ENCODE measurements around the gene KCNK3. TPM values are rescaled to one million over a fixed set of nuclear protein-coding genes. Genes with fewer than 3 reads are reported as not detected.
A peak's percentile ranks its signal among the peaks of the same experiment; 100 is the strongest.

Gene KCNK3
- total and polyA plus RNA-seq, 2 donors (not counting 3 experiments of a cell fraction or from before 2014, with no cell fraction given): not detected

DNA sequence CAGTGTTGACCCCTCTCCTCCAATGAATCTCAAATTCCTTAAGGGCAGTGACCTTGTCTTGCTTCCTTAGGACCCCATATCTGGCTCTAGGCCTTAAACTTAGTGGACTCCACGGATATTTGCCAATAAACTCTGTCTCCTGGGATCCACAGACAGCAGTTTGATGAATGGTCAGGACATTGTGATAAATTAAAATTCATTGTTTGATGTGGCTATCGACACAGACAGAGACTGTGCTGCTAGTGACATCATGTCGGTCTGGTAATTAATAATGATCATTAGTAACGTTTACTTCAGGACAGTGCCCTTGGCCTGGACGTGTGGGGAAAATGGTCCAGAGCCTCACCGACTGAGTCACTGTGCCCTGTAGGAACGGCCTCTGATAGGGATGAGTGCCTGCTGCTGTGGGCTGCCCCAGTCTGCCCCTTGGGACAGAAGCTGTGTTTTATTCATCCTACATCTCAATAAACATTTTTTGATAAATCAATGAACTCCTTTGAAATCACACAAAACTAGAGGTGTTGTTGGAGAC lies 66.3 kb downstream of the KCNK3 start:
- Histone ChIP-seq H3K4me2 (ENCODE audit: insufficient read depth, low read length) (peak overlapping the region; percentile 54), H3K4me1 (ENCODE audit: control insufficient read depth, extremely low read depth, insufficient read depth, low read length) (peaks cover 23% of the 10 kb centered on the region), H4K20me1 (replicated peaks; ENCODE audit: control insufficient read depth, extremely low read depth, insufficient read depth, low read length) (no peaks in the 10 kb centered on the region), H3K27ac (ENCODE audit: insufficient read depth, low read depth, low read length) (peak overlapping the region; percentile 98), H3K9me1 (replicated peaks; ENCODE audit: control insufficient read depth, extremely low read depth, insufficient read depth, low read length) (no peaks in the 10 kb centered on the region), H3K79me2 (ENCODE audit: control insufficient read depth, insufficient read depth, low read length) (no peaks in the 10 kb centered on the region), H3K27me3 (ENCODE audit: control insufficient read depth in 2 of 2, insufficient read depth in 2 of 2, low read length in 2 of 2) (no peaks in the 10 kb centered on the region), H3K4me3 (replicated peaks in 1 of 3; ENCODE audit: insufficient read depth in 1 of 3, low read depth in 1 of 3, low read length in 3 of 3) (no peak overlapping the region), H3K9ac (replicated peaks; ENCODE audit: extremely low read depth, insufficient read depth, low read length) (peak overlapping the region; percentile 79), H3K9me3 (replicated peaks; ENCODE audit: control insufficient read depth, insufficient read depth, low read length) (no peaks in the 10 kb centered on the region), H2AFZ (ENCODE audit: low read depth, low read length) (peak overlapping the region; percentile 74), H3K36me3 (ENCODE audit: control insufficient read depth in 2 of 2, extremely low read depth in 1 of 2, insufficient read depth in 2 of 2, low read length in 2 of 2) (no peaks in the 10 kb centered on the region)
- dilution Hi-C loops (cut with MboI; ENCODE audit: extremely low pct_ligation_motif_present, low sequenced_read_pairs): no loop called here
- CTCF ChIA-PET: interaction anchor here (0.5 kb wide), 1 partner anchor 20 kb away, joined by 3 read pairs; no protein-coding TSS in a partner anchor
- POLR2A ChIA-PET: no interaction called here
- DNase-seq (ENCODE audit: low read depth, low spot score): no peak
- intact Hi-C loops (cut with micrococcal nuclease): loop anchor here (1.0 to 5.0 kb wide), 2 partner anchors 26 to 262 kb away; no protein-coding TSS in a partner anchor
- TF ChIP-seq, protein P1, sequence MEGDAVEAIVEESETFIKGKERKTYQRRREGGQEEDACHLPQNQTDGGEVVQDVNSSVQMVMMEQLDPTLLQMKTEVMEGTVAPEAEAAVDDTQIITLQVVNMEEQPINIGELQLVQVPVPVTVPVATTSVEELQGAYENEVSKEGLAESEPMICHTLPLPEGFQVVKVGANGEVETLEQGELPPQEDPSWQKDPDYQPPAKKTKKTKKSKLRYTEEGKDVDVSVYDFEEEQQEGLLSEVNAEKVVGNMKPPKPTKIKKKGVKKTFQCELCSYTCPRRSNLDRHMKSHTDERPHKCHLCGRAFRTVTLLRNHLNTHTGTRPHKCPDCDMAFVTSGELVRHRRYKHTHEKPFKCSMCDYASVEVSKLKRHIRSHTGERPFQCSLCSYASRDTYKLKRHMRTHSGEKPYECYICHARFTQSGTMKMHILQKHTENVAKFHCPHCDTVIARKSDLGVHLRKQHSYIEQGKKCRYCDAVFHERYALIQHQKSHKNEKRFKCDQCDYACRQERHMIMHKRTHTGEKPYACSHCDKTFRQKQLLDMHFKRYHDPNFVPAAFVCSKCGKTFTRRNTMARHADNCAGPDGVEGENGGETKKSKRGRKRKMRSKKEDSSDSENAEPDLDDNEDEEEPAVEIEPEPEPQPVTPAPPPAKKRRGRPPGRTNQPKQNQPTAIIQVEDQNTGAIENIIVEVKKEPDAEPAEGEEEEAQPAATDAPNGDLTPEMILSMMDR (IDR thresholded peaks at IDR 0.05; ENCODE audit: extremely low read depth in 1 of 2, insufficient read depth in 1 of 2, low read depth in 1 of 2, low read length in 2 of 2): no peak
- no TSS peak for BruUV-seq (replicated peaks)
- peak; percentile 70 for FAIRE-seq

DNA sequence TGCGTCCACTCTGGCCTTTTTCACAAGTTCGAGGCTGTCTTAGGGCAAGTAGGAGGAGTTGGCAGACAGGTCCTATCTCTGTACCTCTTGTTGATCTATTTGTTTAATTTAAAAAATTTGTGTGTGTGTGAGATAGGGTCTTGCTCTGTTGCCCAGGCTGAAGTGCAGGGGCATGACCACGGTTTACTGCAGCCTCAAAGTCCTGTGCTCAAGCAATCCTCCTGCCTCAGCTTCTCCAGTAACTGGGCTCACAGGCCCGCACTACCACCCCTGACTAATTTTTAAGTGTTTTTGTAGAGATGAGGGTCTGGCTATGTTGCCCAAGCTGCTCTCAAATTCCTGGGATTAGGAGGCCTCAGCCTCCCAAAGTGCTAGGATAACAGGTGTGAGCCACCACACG lies 67.3 kb downstream of the KCNK3 start:
- BruUV-seq (replicated peaks): no TSS peak
- POLR2A ChIA-PET: no interaction called here

More for the DNA sequence above, 67.3 kb downstream of the KCNK3 start:
- Histone ChIP-seq H3K9me3 (replicated peaks; ENCODE audit: control insufficient read depth, insufficient read depth, low read length) (no peaks in the 10 kb centered on the region), H3K79me2 (ENCODE audit: control insufficient read depth, insufficient read depth, low read length) (peaks cover 7% of the 10 kb centered on the region), H3K9me1 (replicated peaks; ENCODE audit: control insufficient read depth, extremely low read depth, insufficient read depth, low read length) (no peaks in the 10 kb centered on the region), H2AFZ (ENCODE audit: low read depth, low read length) (no peak overlapping the region), H3K27ac (ENCODE audit: insufficient read depth, low read depth, low read length) (no peak overlapping the region), H3K4me3 (replicated peaks in 1 of 3; ENCODE audit: insufficient read depth in 1 of 3, low read depth in 1 of 3, low read length in 3 of 3) (no peak overlapping the region), H3K4me1 (ENCODE audit: control insufficient read depth, extremely low read depth, insufficient read depth, low read length) (peaks cover 26% of the 10 kb centered on the region), H4K20me1 (replicated peaks; ENCODE audit: control insufficient read depth, extremely low read depth, insufficient read depth, low read length) (no peaks in the 10 kb centered on the region), H3K27me3 (ENCODE audit: control insufficient read depth in 2 of 2, insufficient read depth in 2 of 2, low read length in 2 of 2) (no peaks in the 10 kb centered on the region), H3K9ac (replicated peaks; ENCODE audit: extremely low read depth, insufficient read depth, low read length) (no peak overlapping the region), H3K4me2 (ENCODE audit: insufficient read depth, low read length) (no peak overlapping the region), H3K36me3 (ENCODE audit: control insufficient read depth in 2 of 2, extremely low read depth in 1 of 2, insufficient read depth in 2 of 2, low read length in 2 of 2) (no peaks in the 10 kb centered on the region)
- DNase-seq (ENCODE audit: low read depth, low spot score) (no peak), FAIRE-seq (no peak)
- CTCF ChIA-PET: no interaction called here
- intact Hi-C loops (cut with micrococcal nuclease) (loop anchor here (5.0 kb wide), 1 partner anchor 263 kb away; no protein-coding TSS in a partner anchor), dilution Hi-C loops (cut with MboI; ENCODE audit: extremely low pct_ligation_motif_present, low sequenced_read_pairs) (no loop called here)
- TF ChIP-seq POLR2AphosphoS5 (IDR thresholded peaks at IDR 0.05; ENCODE audit: insufficient read depth, low read depth, low read length) (no peak), GATA2 (IDR thresholded peaks at IDR 0.05; ENCODE audit: insufficient read depth, insufficient read length, low read depth, low read length) (no peak), MYC (IDR thresholded peaks at IDR 0.05; ENCODE audit: low read depth, low read length) (no peak), POLR2A (IDR thresholded peaks at IDR 0.05; ENCODE audit: low read depth, low read length) (no peak), FOS (IDR thresholded peaks at IDR 0.05; ENCODE audit: borderline replicate concordance, insufficient read depth, low read length) (no peak), JUN (IDR thresholded peaks at IDR 0.05; ENCODE audit: borderline replicate concordance, insufficient read depth, insufficient read length, low read depth) (no peak), EZH2 (IDR thresholded peaks at IDR 0.05; ENCODE audit: borderline replicate concordance, low read depth, low read length, severe bottlenecking) (no peak)
- TF ChIP-seq, protein P2, sequence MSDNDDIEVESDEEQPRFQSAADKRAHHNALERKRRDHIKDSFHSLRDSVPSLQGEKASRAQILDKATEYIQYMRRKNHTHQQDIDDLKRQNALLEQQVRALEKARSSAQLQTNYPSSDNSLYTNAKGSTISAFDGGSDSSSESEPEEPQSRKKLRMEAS (IDR thresholded peaks at IDR 0.05; ENCODE audit: insufficient read depth, insufficient read length): no peak
- TF ChIP-seq, protein P1 (IDR thresholded peaks at IDR 0.05; ENCODE audit: extremely low read depth in 1 of 2, insufficient read depth in 1 of 2, low read depth in 1 of 2, low read length in 2 of 2): no peak

All from endothelial cell of umbilical vein (primary cell).